HG02981 (cell line): ENCODE measurements around the gene ANXA4.
"Not testable (repeated sequence)": the region's sequence is repeated elsewhere in the genome, so short reads cannot be mapped to it uniquely, and the experiment has no call there.

ENCODE experiments used
- ATAC-seq: cut with Tn5 transposase; IDR thresholded peaks from one replicate; pipeline ENCODE4 v1.9.1; 2021; ENCODE audit warnings: mild to moderate bottlenecking, moderate library complexity; ENCODE audit not compliant: unreplicated experiment

Gene ANXA4

GRCh38 chr2:69801745-69802290, 59.9 kb downstream of the ANXA4 start:
- ATAC-seq: no peak

- not testable (repeated sequence) for ATAC-seq
Observed at GRCh38 chr2:69802781-69803367, 60.9 kb downstream of the ANXA4 start.

GRCh38 chr2:69804416-69804815, 62.5 kb downstream of the ANXA4 start:
- ATAC-seq: no peak

- ATAC-seq: no peak
Observed at GRCh38 chr2:69805887-69806286, 64.0 kb downstream of the ANXA4 start.

GRCh38 chr2:69807821-69808540, 66.0 kb downstream of the ANXA4 start:
- ATAC-seq: no peak

GRCh38 chr2:69810550-69810949, 68.6 kb downstream of the ANXA4 start:
- ATAC-seq: no peak

- no peak for ATAC-seq
Observed at GRCh38 chr2:69811018-69811417, 69.1 kb downstream of the ANXA4 start.

GRCh38 chr2:69811591-69811990, 69.7 kb downstream of the ANXA4 start:
- ATAC-seq: no peak

- ATAC-seq: no peak
Observed at GRCh38 chr2:69815717-69816116, 73.8 kb downstream of the ANXA4 start.

- peak; percentile 54 for ATAC-seq
Observed at GRCh38 chr2:69816923-69817542, 75.1 kb downstream of the ANXA4 start.

- ATAC-seq: no peak
Observed at GRCh38 chr2:69817729-69818501, 76.0 kb downstream of the ANXA4 start.

- no peak for ATAC-seq
Observed at GRCh38 chr2:69827796-69828540, 86.0 kb downstream of the ANXA4 start.

GRCh38 chr2:69828938-69829255, 87.0 kb downstream of the ANXA4 start:
- ATAC-seq: peak; percentile 1

- ATAC-seq: peak; percentile 88
Observed at GRCh38 chr2:69829256-69830044, 87.5 kb downstream of the ANXA4 start, which contains the start of gene GMCL1. GMCL1 (plus strand) TSS chr2:69829660; CDS start chr2:69829893, 233 bp downstream.

- peak; percentile 20 for ATAC-seq
Observed at GRCh38 chr2:69830045-69830905, 88.3 kb downstream of the ANXA4 start.

GRCh38 chr2:69830906-69831241, 88.9 kb downstream of the ANXA4 start:
- ATAC-seq: not testable (repeated sequence)

- no peak for ATAC-seq
Observed at GRCh38 chr2:69831354-69831905, 89.5 kb downstream of the ANXA4 start.

GRCh38 chr2:69833752-69834151, 91.8 kb downstream of the ANXA4 start:
- ATAC-seq: no peak

GRCh38 chr2:69835666-69836065, 93.7 kb downstream of the ANXA4 start:
- ATAC-seq: no peak
